Measurements from ENCODE around the gene KRTAP10-12.
"Not testable (repeated sequence)": the region's sequence is repeated elsewhere in the genome, so short reads cannot be mapped to it uniquely, and the experiment has no call there.

GRCh38 chr21:44697172-44697810 lies at the start of gene KRTAP10-12:
- TF ChIP-seq CTCF (IDR thresholded peaks at IDR 0.05); SIN3A (IDR thresholded peaks at IDR 0.05; ENCODE audit: borderline replicate concordance, insufficient read depth, low read depth, low read length); REST (IDR thresholded peaks at IDR 0.05; ENCODE audit: insufficient read depth in 1 of 2, low read depth in 2 of 2, low read length in 1 of 2); TCF7L2 (IDR thresholded peaks at IDR 0.05; ENCODE audit: low read depth, low read length): not testable (repeated sequence)

Data from Panc1 (cell line).